Hepatocyte (in vitro differentiated cells): ENCODE results near the gene GPR156. TPM values are rescaled to one million over a fixed set of nuclear protein-coding genes. Genes with fewer than 3 reads are reported as not detected.

ENCODE experiments used
- DNase-seq: peaks from one replicate; pipeline ENCODE4 v3.0.0-alpha.2; 2016; ENCODE audit warnings: low spot score
- H2AFZ ChIP-seq: fragments of 200-600 bp; sonication (generic); 2 replicates; pipeline ENCODE4 v1.6.0; 2016; ENCODE audit warnings: antibody characterized with exemption, mild to moderate bottlenecking
- H3K27ac ChIP-seq: fragments of 200-600 bp; sonication (generic); 2 replicates; pipeline ENCODE4 v1.5.1; 2016; ENCODE audit warnings: mild to moderate bottlenecking
- H3K27me3 ChIP-seq: fragments of 200-600 bp; sonication (generic); 2 replicates; pipeline ENCODE4 v1.6.1; 2016
- H3K36me3 ChIP-seq: fragments of 200-600 bp; sonication (generic); replicated peaks from 2 replicates; pipeline ENCODE4 v1.5.1; 2016; ENCODE audit warnings: low read depth; ENCODE audit not compliant: insufficient read depth
- H3K4me1 ChIP-seq: fragments of 200-600 bp; sonication (generic); 2 replicates; pipeline ENCODE4 v1.5.1; 2016; ENCODE audit warnings: mild to moderate bottlenecking, moderate library complexity; ENCODE audit not compliant: insufficient read depth
- H3K4me2 ChIP-seq: fragments of 200-600 bp; sonication (generic); 2 replicates; pipeline ENCODE4 v1.6.0; 2016
- H3K4me3 ChIP-seq: fragments of 200-600 bp; sonication (generic); 2 replicates; pipeline ENCODE4 v1.5.1; 2016; ENCODE audit warnings: mild to moderate bottlenecking
- H3K79me2 ChIP-seq: fragments of 200-600 bp; sonication (generic); 2 replicates; pipeline ENCODE4 v1.6.0; 2017; ENCODE audit warnings: mild to moderate bottlenecking
- H3K9me2 ChIP-seq: fragments of 200-600 bp; sonication (generic); replicated peaks from 2 replicates; pipeline ENCODE4 v1.6.0; 2017; ENCODE audit warnings: mild to moderate bottlenecking; ENCODE audit not compliant: insufficient read depth
- H3K9me3 ChIP-seq: fragments of 200-600 bp; sonication (generic); 2 replicates; pipeline ENCODE4 v1.5.1; 2016; ENCODE audit warnings: low read depth, mild to moderate bottlenecking
- H4K20me1 ChIP-seq: fragments of 200-600 bp; sonication (generic); 2 replicates; pipeline ENCODE4 v1.6.0; 2016; ENCODE audit warnings: mild to moderate bottlenecking; ENCODE audit not compliant: insufficient read depth, poor library complexity, severe bottlenecking
- CTCF ChIP-seq: fragments of 200-600 bp; sonication (generic); IDR thresholded peaks from 2 replicates; pipeline ENCODE4 v1.5.1; 2016; ENCODE audit warnings: antibody characterized with exemption, mild to moderate bottlenecking; ENCODE audit not compliant: poor library complexity
- EZH2 ChIP-seq: fragments of 200-600 bp; sonication (generic); IDR thresholded peaks from 2 replicates; pipeline ENCODE4 v1.6.1; 2016; ENCODE audit warnings: antibody characterized with exemption, mild to moderate bottlenecking, borderline replicate concordance
- EZH2phosphoT487 ChIP-seq: fragments of 200-600 bp; sonication (generic); IDR thresholded peaks from one replicate; pipeline ENCODE4 v1.6.1; 2018; ENCODE audit warnings: antibody characterized with exemption, mild to moderate bottlenecking, low read depth, moderate library complexity; ENCODE audit not compliant: unreplicated experiment, severe bottlenecking
- WGBS: methylation state at CpG from one replicate; pipeline ENCODE4 v1.1.6; 2016; ENCODE audit warnings: low lambda C conversion rate; ENCODE audit errors: missing lambda C conversion rate; 5-methylcytosine and 5-hydroxymethylcytosine counted together
- polyA plus RNA-seq: library from polyadenylated mRNA; unstranded; fragments of >200 nt; fragmentation: Nextera tagmentation; extraction: Ambion mirVana; gene quantifications from 2 replicates; pipeline ENCODE4 v1.2.1, GENCODE V29; 2016
- total RNA-seq: library from RNA; depleted of rRNA; stranded (reverse); fragments of >200 nt; gene quantifications from 2 replicates; pipeline ENCODE4 v1.2.3, GENCODE V29; 2014

Gene GPR156
- total and polyA plus RNA-seq, 2 experiments from 2014 or later: 0.27 to 0.80 TPM

GRCh38 chr3:120170223-120170622 is 114.8 kb downstream of the GPR156 start:
- WGBS: 92% methylated on average over 2 of the region's 2 CpGs
- Histone ChIP-seq H3K4me2 (no peak overlapping the region), H4K20me1 (no peaks in the 10 kb centered on the region), H3K27me3 (no peaks in the 10 kb centered on the region), H3K79me2 (no peaks in the 10 kb centered on the region), H3K9me3 (no peaks in the 10 kb centered on the region), H3K36me3 (no peaks in the 10 kb centered on the region), H3K27ac (no peak overlapping the region), H3K4me3 (no peak overlapping the region), H2AFZ (no peak overlapping the region), H3K9me2 (no peaks in the 10 kb centered on the region), H3K4me1 (no peaks in the 10 kb centered on the region)
- no peak for TF ChIP-seq EZH2
- no peak for TF ChIP-seq CTCF
- no peak for TF ChIP-seq EZH2phosphoT487
- DNase-seq: no peak

DNA sequence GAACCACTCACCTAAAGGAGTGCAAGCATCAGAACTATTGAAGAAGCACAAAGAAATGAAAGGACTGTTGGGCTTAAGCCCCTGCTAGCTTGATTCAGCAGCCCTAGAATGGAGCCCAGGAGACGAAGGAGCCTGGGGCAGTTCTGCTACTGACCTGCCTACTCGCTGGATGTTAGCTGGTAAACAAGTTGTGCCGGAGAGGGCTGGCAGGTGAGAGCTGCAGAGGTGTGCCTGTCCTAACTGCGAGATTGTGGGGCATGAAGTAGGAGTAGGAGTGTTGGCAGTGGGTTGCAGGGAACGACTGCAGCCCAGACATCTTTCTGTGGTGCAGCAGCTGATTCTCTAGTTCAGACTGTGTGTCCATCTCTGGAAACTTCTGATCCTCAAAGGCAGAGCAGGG is 115.6 kb downstream of the GPR156 start:
- no peak for TF ChIP-seq CTCF
- no peak for TF ChIP-seq EZH2phosphoT487
- TF ChIP-seq EZH2: no peak
- DNase-seq: no peak
- Histone ChIP-seq H3K27ac (no peak overlapping the region), H3K4me2 (no peak overlapping the region), H3K27me3 (no peaks in the 10 kb centered on the region), H4K20me1 (no peaks in the 10 kb centered on the region), H3K4me3 (no peak overlapping the region), H3K79me2 (no peaks in the 10 kb centered on the region), H3K4me1 (peaks cover under 1% of the 10 kb centered on the region), H3K9me3 (no peaks in the 10 kb centered on the region), H3K9me2 (no peaks in the 10 kb centered on the region), H3K36me3 (no peaks in the 10 kb centered on the region), H2AFZ (no peak overlapping the region)
- WGBS: 78% methylated on average over 5 of the region's 5 CpGs

- Histone ChIP-seq H3K27me3 (no peaks in the 10 kb centered on the region), H3K36me3 (no peaks in the 10 kb centered on the region), H3K9me2 (no peaks in the 10 kb centered on the region), H3K4me3 (no peak overlapping the region), H3K79me2 (no peaks in the 10 kb centered on the region), H3K4me2 (no peak overlapping the region), H3K9me3 (no peaks in the 10 kb centered on the region), H3K4me1 (peaks cover 8% of the 10 kb centered on the region), H2AFZ (no peak overlapping the region), H3K27ac (no peak overlapping the region), H4K20me1 (no peaks in the 10 kb centered on the region)
- TF ChIP-seq EZH2: no peak
- no peak for TF ChIP-seq CTCF
- TF ChIP-seq EZH2phosphoT487: no peak
- DNase-seq: no peak
- 92% methylated on average over 3 of the region's 3 CpGs for WGBS
These were observed 116.4 kb downstream of the GPR156 start for GRCh38 chr3:120168611-120169010.

DNA sequence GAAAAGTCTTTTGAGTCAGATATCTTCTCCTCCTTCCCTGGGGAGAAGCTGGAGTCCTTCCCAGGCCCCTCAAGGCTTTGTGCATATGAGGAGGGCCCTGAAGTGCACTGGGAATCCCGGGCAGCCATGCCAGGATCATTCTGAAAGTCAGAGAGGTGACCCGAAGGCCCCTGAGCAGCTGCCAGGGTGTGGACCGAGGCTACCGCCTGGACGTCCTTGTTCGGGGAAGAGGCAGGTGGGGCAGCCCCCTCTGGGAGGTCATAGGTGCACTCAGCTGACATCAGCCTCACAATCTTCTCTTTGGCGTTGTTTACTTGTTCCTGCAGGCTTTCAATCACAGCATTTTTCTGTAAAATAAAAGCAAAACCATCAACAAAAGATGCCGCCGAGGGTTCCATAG is 117.0 kb downstream of the GPR156 start:
- DNase-seq: no peak
- H3K4me2 ChIP-seq: no peak overlapping the region
- no peak overlapping the region for H3K4me3 ChIP-seq
- 90% methylated on average over 9 of the region's 9 CpGs for WGBS
- no peaks in the 10 kb centered on the region for H3K27me3 ChIP-seq
- no peaks in the 10 kb centered on the region for H4K20me1 ChIP-seq
- no peaks in the 10 kb centered on the region for H3K36me3 ChIP-seq
- H3K4me1 ChIP-seq: peaks cover 12% of the 10 kb centered on the region
- no peaks in the 10 kb centered on the region for H3K9me2 ChIP-seq
- TF ChIP-seq CTCF: no peak
- no peak for TF ChIP-seq EZH2phosphoT487
- TF ChIP-seq EZH2: no peak
- H3K27ac ChIP-seq: no peak overlapping the region
- no peaks in the 10 kb centered on the region for H3K79me2 ChIP-seq
- H2AFZ ChIP-seq: no peak overlapping the region
- no peaks in the 10 kb centered on the region for H3K9me3 ChIP-seq
